Transverse colon (tissue), 4 donors: ENCODE data around the gene VPS11. TPM values are rescaled to one million over a fixed set of nuclear protein-coding genes. Genes with fewer than 3 reads are reported as not detected.

Source experiments
- DNase-seq: peaks from one replicate; pipeline ENCODE4 v3.0.0-alpha.2; 2019
- H3K27ac ChIP-seq, 4 donors: fragments of 200-600 bp; sonication (generic); 2 replicates each; pipeline ENCODE4 v1.5.1; 2016 to 2018; ENCODE audit warnings: inconsistent platforms in 4 of 4
- H3K27me3 ChIP-seq: fragments of 200-600 bp; sonication (generic); 2 replicates; pipeline ENCODE4 v1.5.1; 2017; ENCODE audit warnings: inconsistent platforms
- H3K36me3 ChIP-seq, 4 donors: fragments of 200-600 bp; sonication (generic); 2 replicates each; pipeline ENCODE4 v1.5.1; 2017 to 2019; ENCODE audit warnings: inconsistent platforms in 4 of 4
- H3K4me1 ChIP-seq, 4 donors: fragments of 200-600 bp; sonication (generic); 2 replicates each; pipeline ENCODE4 v1.5.1; 2017 to 2020; ENCODE audit warnings: inconsistent platforms in 4 of 4
- H3K4me3 ChIP-seq, 4 donors: fragments of 200-600 bp; sonication (generic); 1 replicate in 1 of 4; 2 replicates in 3 of 4; pipeline versions ENCODE4 v1.5.1 to v1.6.1; 2017 to 2019; ENCODE audit warnings: inconsistent platforms in 4 of 4
- H3K9me3 ChIP-seq, 2 donors: fragments of 200-600 bp; sonication (generic); 2 replicates each; pipeline ENCODE4 v1.5.1; 2017 to 2019; ENCODE audit warnings: inconsistent platforms in 2 of 2
- EP300 ChIP-seq: sonication (generic); formaldehyde crosslinking; IDR thresholded peaks from one replicate; pipeline ENCODE4 v1.6.1; 2017; ENCODE audit warnings: antibody characterized with exemption, low read depth
- POLR2A ChIP-seq: fragments of 450-650 bp; IDR thresholded peaks from one replicate; pipeline ENCODE4 v1.6.1; 2016; ENCODE audit warnings: antibody characterized with exemption, mild to moderate bottlenecking, moderate library complexity
- POLR2AphosphoS5 ChIP-seq, 3 donors: sonication (generic); formaldehyde crosslinking; IDR thresholded peaks; one replicate each; pipeline ENCODE4 v1.6.1; 2016; ENCODE audit warnings: antibody characterized with exemption in 3 of 3
- WGBS, 2 donors: methylation state at CpG; one replicate each; pipeline ENCODE4 v1.1.5; 2018; ENCODE audit warnings: low coverage in 1 of 2; 5-methylcytosine and 5-hydroxymethylcytosine counted together
- in situ Hi-C, 4 donors: fragments of 200-750 bp; cut with MboI; loops; one replicate each; pipeline versions ENCODE4 v1.15.0 to v1.15.1; 2017; ENCODE audit warnings: low sequenced_read_pairs in 3 of 4, low pct_ligation_motif_present in 1 of 4, low pct_unique_long_range_greater_than_20kb in 1 of 4
- intact Hi-C: fragments of 100-400 bp; cut with DNase I; formaldehyde crosslinking; loops from one replicate; pipeline ENCODE4 v1.15.1; 2023; ENCODE audit warnings: low total_unique reads
- total RNA-seq, 4 donors: library from RNA; depleted of rRNA; stranded (reverse); fragments of >200 nt; gene quantifications; one replicate each; pipeline ENCODE4 v1.1.0, GENCODE V29; 2016
- TF ChIP-seq, protein P1 (sequence below), 5 experiments: fragments of 200-600 bp in 3 of 5; fragments of 450-650 bp in 2 of 5; sonication (generic) in 3 of 5; IDR thresholded peaks; 1 replicate in 2 of 5; 2 replicates in 3 of 5; pipeline ENCODE4 v1.5.1; 2016 to 2017; ENCODE audit warnings: antibody characterized with exemption in 5 of 5, inconsistent platforms in 3 of 5, mild to moderate bottlenecking in 2 of 5, moderate library complexity in 1 of 5

Gene VPS11
- total RNA-seq, 4 donors from 2014 or later, result 19.8 to 122 (median 31.2) TPM

DNA sequence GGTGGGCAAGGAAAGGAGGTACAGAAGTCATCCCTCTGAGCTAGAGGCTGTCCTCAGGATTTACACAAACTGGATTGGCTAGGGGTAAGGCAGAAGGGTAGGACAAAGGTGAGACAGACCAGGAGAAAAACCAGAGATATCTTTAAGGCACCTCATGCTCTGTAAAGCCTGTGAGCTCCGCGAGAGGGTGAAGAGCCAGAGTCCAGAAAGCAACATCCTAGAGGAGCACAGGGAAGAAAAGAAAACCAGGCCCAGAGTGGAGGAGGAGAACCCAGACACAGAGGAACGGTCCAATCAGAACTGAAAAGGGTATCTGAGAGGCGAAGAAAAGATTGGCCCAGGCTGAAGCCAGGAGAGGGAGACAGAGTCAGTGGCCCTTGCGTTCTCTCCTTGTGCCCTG lies 42.1 kb upstream of the VPS11 start:
- no peak for DNase-seq
- WGBS, 2 donors, result 83 to 85% methylated on average over 3 to 5 of the region's 5 CpGs
- TF ChIP-seq, protein P1, sequence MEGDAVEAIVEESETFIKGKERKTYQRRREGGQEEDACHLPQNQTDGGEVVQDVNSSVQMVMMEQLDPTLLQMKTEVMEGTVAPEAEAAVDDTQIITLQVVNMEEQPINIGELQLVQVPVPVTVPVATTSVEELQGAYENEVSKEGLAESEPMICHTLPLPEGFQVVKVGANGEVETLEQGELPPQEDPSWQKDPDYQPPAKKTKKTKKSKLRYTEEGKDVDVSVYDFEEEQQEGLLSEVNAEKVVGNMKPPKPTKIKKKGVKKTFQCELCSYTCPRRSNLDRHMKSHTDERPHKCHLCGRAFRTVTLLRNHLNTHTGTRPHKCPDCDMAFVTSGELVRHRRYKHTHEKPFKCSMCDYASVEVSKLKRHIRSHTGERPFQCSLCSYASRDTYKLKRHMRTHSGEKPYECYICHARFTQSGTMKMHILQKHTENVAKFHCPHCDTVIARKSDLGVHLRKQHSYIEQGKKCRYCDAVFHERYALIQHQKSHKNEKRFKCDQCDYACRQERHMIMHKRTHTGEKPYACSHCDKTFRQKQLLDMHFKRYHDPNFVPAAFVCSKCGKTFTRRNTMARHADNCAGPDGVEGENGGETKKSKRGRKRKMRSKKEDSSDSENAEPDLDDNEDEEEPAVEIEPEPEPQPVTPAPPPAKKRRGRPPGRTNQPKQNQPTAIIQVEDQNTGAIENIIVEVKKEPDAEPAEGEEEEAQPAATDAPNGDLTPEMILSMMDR (IDR thresholded peaks at IDR 0.05), result no peak
- TF ChIP-seq POLR2A, result no peak
- TF ChIP-seq EP300, result no peak
- TF ChIP-seq POLR2AphosphoS5 (IDR thresholded peaks at IDR 0.05), result no peak
- Histone ChIP-seq H3K9me3 (no peaks in the 10 kb centered on the region), H3K27me3 (no peaks in the 10 kb centered on the region), H3K27ac (no peak overlapping the region), H3K4me1 (peaks cover 16 to 72% (median 53%) of the 10 kb centered on the region in 4 donors), H3K36me3 (peaks cover 0 to 10% (median 2%) of the 10 kb centered on the region in 4 donors), H3K4me3 (no peak overlapping the region)
- in situ Hi-C loops (no loop called here), intact Hi-C loops (no loop called here)

DNA sequence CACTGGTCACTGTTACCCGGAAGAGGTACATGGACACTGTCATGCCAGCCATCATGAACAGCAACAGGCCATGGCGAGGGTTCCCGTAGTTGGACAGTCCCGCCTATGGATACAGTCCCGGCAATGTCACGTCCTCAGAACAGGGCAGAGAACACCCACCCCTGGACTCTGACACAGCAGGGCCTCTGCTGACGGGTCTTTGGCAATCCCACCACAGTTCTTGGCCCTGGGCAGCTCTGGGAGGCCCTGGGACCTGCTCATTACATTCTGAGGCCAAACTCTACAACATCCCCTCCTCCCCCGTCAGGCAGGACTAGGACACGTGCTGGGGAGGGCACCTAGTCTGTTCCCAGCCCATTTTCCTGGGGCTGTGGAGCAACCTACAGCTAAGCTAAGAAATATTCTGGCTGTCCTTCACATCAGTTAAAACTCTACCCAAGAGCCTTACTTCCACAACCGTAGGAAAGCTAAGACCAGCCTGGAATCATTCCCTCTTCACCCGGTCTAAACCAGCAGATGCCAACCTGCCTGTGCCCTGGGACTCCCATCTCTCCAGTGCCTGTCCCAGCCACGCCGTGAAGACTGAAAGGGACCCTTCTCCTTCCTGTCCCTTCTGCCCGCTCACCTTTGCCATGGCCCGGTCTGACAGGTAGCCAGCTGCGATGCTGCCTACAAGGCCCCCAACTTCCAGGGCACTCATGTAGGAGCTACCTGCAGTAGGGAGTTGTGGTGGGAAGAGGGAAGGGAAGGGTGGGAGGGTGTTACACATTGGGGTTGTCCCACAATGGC lies 41.4 kb upstream of the VPS11 start:
- Histone ChIP-seq H3K4me3 (no peak overlapping the region), H3K4me1 (peaks cover 10 to 69% (median 47%) of the 10 kb centered on the region in 4 donors), H3K27me3 (no peaks in the 10 kb centered on the region), H3K36me3 (peaks cover 0 to 10% (median 2%) of the 10 kb centered on the region in 4 donors), H3K9me3 (no peaks in the 10 kb centered on the region), H3K27ac (no peak overlapping the region)
- 90% methylated on average over 8 to 16 of the region's 16 CpGs for WGBS, 2 donors
- DNase-seq, result no peak
- intact Hi-C loops, result no loop called here
- in situ Hi-C loops, result no loop called here
- TF ChIP-seq, protein P1 (IDR thresholded peaks at IDR 0.05), result no peak
- no peak for TF ChIP-seq EP300
- no peak for TF ChIP-seq POLR2AphosphoS5 (IDR thresholded peaks at IDR 0.05)

DNA sequence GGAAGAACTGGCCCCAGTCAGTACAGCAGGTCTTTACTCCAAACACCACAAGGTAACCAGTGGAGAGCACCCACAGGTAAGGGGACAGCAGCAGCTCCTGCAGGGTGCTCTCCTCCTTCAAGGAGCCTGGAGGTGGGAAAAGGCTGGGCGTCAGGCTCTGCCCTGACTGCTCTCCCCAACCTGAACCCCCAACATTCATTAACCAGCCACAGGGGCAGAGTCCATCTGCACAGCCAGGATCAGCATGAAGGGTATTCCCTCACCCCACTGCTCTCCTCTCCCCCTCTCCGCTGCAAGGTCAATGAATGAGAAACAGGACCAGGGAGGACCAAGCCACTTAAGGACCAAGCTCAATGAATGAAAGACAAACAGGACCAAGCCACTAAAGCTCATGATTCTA lies 40.6 kb upstream of the VPS11 start:
- Histone ChIP-seq H3K27me3 (no peaks in the 10 kb centered on the region), H3K36me3 (peaks cover 0 to 10% (median 2%) of the 10 kb centered on the region in 4 donors), H3K9me3 (no peaks in the 10 kb centered on the region), H3K4me1 (peaks cover 7 to 63% (median 40%) of the 10 kb centered on the region in 4 donors), H3K4me3 (no peak overlapping the region), H3K27ac (no peak overlapping the region)
- 62% methylated on average over 2 of the region's 2 CpGs; no CpG with 5 or more reads in 1 of the 2 donors for WGBS, 2 donors
- in situ Hi-C loops, result no loop called here
- TF ChIP-seq POLR2AphosphoS5 (IDR thresholded peaks at IDR 0.05) (no peak), EP300 (no peak), POLR2A (no peak)
- TF ChIP-seq, protein P1 (IDR thresholded peaks at IDR 0.05), result no peak
- no peak for DNase-seq
- intact Hi-C loops, result no loop called here

DNA sequence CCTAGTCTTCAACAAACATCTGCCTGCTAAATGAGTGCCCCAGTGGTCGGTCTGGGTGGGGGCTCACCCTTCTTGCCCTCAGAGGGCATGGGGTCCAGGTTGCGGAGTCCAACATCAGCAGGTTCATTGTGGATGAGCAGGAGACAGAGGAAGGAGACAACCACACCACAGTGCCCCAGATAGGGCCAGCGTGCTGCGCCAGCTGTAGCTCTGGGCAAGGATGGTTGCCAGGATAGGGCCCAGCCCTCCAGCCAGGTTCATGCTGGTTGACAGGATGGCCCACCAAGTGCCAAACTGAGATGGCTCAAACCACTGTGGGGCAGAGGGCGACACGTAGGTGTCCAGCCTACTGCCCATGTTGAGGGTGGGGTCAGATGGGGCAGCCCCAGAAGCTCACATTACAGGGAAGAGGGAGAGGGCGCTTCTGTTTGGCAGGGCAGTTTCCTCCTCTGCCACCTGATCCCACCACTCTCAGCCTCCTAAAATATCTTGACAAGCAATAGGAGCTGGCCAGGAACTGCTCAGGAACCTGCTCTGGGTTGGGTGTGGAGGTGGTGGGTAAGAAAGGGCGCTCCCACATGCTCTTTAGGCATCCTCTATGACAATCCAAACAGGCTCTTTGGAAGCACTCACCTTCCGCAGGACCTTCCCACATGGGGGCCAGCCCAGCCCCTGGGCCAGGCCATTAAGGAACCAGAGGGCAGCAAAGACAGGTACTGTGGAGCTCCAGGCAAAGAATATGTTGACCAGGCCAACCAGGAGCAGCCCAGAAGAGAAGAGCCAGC lies 39.9 kb upstream of the VPS11 start:
- Histone ChIP-seq H3K9me3 (no peaks in the 10 kb centered on the region), H3K4me3 (peak overlapping the region in 2 of 4 donors; percentile 70 to 82), H3K27me3 (no peaks in the 10 kb centered on the region), H3K4me1 (peaks cover 7 to 56% (median 35%) of the 10 kb centered on the region in 4 donors), H3K36me3 (peaks cover 0 to 10% (median 0%) of the 10 kb centered on the region in 4 donors), H3K27ac (peak overlapping the region; percentile 49 to 92 (median 86))
- TF ChIP-seq EP300 (no peak), POLR2A (no peak), POLR2AphosphoS5 (IDR thresholded peaks at IDR 0.05) (no peak)
- TF ChIP-seq, protein P1 (IDR thresholded peaks at IDR 0.05), result no peak
- no peak for DNase-seq
- intact Hi-C loops (no loop called here), in situ Hi-C loops (no loop called here)
- WGBS, 2 donors, result 96% methylated on average over 8 of the region's 9 CpGs; no CpG with 5 or more reads in 1 of the 2 donors
